GM23248 (cell line): Measurements from ENCODE around the gene TBC1D10A. TPM values are rescaled to one million over a fixed set of nuclear protein-coding genes. Genes with fewer than 3 reads are reported as not detected.

Experiments
- DNase-seq: peaks from one replicate; pipeline ENCODE4 v3.0.0-alpha.2; 2015
- H2AFZ ChIP-seq: fragments of 200-600 bp; sonication (generic); 2 replicates; pipeline ENCODE4 v1.6.1; 2016; ENCODE audit warnings: antibody characterized with exemption
- H3F3A ChIP-seq: fragments of 200-600 bp; sonication (generic); 2 replicates; pipeline ENCODE4 v1.6.1; 2016; ENCODE audit warnings: mild to moderate bottlenecking, antibody characterized with exemption, mixed run types; ENCODE audit not compliant: insufficient read depth
- H3K27ac ChIP-seq: fragments of 200-600 bp; sonication (generic); 2 replicates; pipeline ENCODE4 v1.5.1; 2016; ENCODE audit warnings: mild to moderate bottlenecking
- H3K27me3 ChIP-seq: fragments of 200-600 bp; sonication (generic); replicated peaks from 2 replicates; pipeline ENCODE4 v1.6.1; 2016; ENCODE audit warnings: mild to moderate bottlenecking; ENCODE audit not compliant: insufficient read depth
- H3K36me3 ChIP-seq: fragments of 200-600 bp; sonication (generic); 2 replicates; pipeline ENCODE4 v1.6.1; 2016; ENCODE audit warnings: low read depth, mild to moderate bottlenecking
- H3K4me1 ChIP-seq: fragments of 200-600 bp; sonication (generic); 2 replicates; pipeline ENCODE4 v1.6.1; 2016; ENCODE audit warnings: mild to moderate bottlenecking; ENCODE audit not compliant: insufficient read depth
- H3K4me2 ChIP-seq: fragments of 200-600 bp; sonication (generic); one replicate; pipeline ENCODE4 v1.6.1; 2016; ENCODE audit warnings: mild to moderate bottlenecking; ENCODE audit not compliant: unreplicated experiment
- H3K4me3 ChIP-seq: fragments of 200-600 bp; sonication (generic); 2 replicates; pipeline ENCODE4 v1.5.1; 2016; ENCODE audit warnings: mild to moderate bottlenecking
- H3K79me2 ChIP-seq: fragments of 200-600 bp; sonication (generic); 2 replicates; pipeline ENCODE4 v1.6.1; 2016; ENCODE audit warnings: mild to moderate bottlenecking; ENCODE audit not compliant: insufficient read depth
- H3K9ac ChIP-seq: fragments of 200-600 bp; sonication (generic); 2 replicates; pipeline ENCODE4 v1.6.1; 2016; ENCODE audit warnings: mild to moderate bottlenecking
- H3K9me2 ChIP-seq: fragments of 200-600 bp; sonication (generic); 2 replicates; pipeline ENCODE4 v1.6.1; 2016; ENCODE audit warnings: mixed run types, mild to moderate bottlenecking, moderate library complexity; ENCODE audit not compliant: insufficient read depth
- H3K9me3 ChIP-seq: fragments of 200-600 bp; sonication (generic); one replicate; pipeline ENCODE4 v1.6.1; 2017; ENCODE audit warnings: low read depth
- H4K20me1 ChIP-seq: fragments of 200-600 bp; sonication (generic); 2 replicates; pipeline ENCODE4 v1.6.0; 2016; ENCODE audit not compliant: insufficient read depth
- EZH2 ChIP-seq: fragments of 200-600 bp; sonication (generic); IDR thresholded peaks from 2 replicates; pipeline ENCODE4 v1.6.1; 2018; ENCODE audit warnings: antibody characterized with exemption, mild to moderate bottlenecking; ENCODE audit not compliant: insufficient read depth, poor library complexity, severe bottlenecking
- EZH2phosphoT487 ChIP-seq: fragments of 200-600 bp; sonication (generic); IDR thresholded peaks from 2 replicates; pipeline ENCODE4 v1.6.1; 2018; ENCODE audit warnings: antibody characterized with exemption, moderate library complexity, mild to moderate bottlenecking, low read depth; ENCODE audit not compliant: insufficient read depth
- WGBS, 2 experiments: methylation state at CpG; one replicate each; pipeline ENCODE4 v1.1.6; 2015 to 2017; ENCODE audit warnings: low lambda C conversion rate in 2 of 2, low coverage in 1 of 2; ENCODE audit errors: missing lambda C conversion rate in 2 of 2; 5-methylcytosine and 5-hydroxymethylcytosine counted together
- in situ Hi-C: fragments of 300-500 bp; cut with MboI; formaldehyde crosslinking; loops from 2 replicates; pipeline ENCODE4 v1.15.0; 2020
- polyA plus RNA-seq: library from polyadenylated mRNA; unstranded; fragments of >200 nt; fragmentation: Nextera tagmentation; extraction: Ambion mirVana; gene quantifications from 2 replicates; pipeline ENCODE4 v1.2.1, GENCODE V29; 2016
- total RNA-seq: library from RNA; depleted of rRNA; stranded (reverse); fragments of >200 nt; shearing (Covaris generic); gene quantifications from 2 replicates; pipeline ENCODE4 v1.2.3, GENCODE V29; 2014

TBC1D10A gene
- total and polyA plus RNA-seq, 2 experiments from 2014 or later = 16.9 to 21.9 TPM

DNA sequence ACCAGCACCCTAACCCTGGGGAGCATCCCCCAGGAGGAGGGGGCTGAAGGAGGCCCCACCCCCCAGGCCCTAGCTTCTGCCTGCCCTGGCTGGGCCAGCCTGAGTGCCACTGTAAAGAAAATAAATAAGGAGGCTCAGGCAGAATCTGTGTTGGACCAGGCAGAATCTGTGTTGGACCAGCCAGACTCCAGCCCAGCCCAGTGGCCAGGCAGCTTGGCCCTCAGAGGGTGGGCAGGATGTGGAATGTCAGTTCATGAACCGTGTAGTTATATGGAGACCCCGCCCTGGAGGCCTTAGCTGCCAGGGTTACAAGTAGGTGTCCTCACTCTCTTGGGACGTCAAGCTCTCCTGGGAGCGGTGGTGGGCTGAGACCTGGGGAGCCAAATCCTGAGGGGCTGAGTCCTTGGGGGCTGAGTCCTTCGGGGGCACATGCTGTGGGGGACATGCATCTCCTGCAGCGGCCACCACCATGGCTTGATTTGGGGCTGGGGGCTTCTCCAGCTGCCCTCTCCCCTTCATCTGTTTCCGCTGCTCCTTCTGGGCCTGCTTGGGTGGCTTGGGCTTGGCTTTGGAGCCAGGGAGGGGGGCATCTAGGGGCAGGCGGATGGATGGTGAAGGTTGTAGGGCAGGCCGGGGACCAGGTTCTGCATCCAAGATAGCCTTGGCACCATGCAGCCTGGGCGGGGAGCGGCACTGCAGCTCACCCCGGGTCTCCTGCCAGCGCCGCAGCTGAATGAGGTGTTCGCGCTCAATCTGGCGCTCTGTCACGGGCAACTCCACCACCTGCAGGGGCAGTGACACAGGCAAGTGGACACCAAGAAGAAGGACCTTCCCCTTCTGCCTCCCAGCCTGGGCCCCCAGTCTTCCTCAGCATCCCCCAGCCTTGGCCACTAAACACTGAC lies 34.4 kb downstream of the TBC1D10A start:
- no peaks in the 10 kb centered on the region for H4K20me1 ChIP-seq
- no peaks in the 10 kb centered on the region for H3K27me3 ChIP-seq
- H3K36me3 ChIP-seq = peaks cover 4% of the 10 kb centered on the region; the same call in 1 of the 2 replicates
- no peak for TF ChIP-seq EZH2phosphoT487
- 95 to 97% methylated on average over 14 to 17 of the region's 18 CpGs for WGBS, 2 experiments
- H3F3A ChIP-seq = peaks cover 17% of the 10 kb centered on the region
- H3K4me1 ChIP-seq = peaks cover 20% of the 10 kb centered on the region
- no peak overlapping the region for H3K27ac ChIP-seq
- H3K9me2 ChIP-seq = no peaks in the 10 kb centered on the region
- no peaks in the 10 kb centered on the region for H3K9me3 ChIP-seq
- H3K4me2 ChIP-seq = no peak overlapping the region
- no peak overlapping the region for H3K4me3 ChIP-seq
- DNase-seq = no peak
- H2AFZ ChIP-seq = no peak overlapping the region
- no peaks in the 10 kb centered on the region; the same call in 1 of the 2 replicates for H3K79me2 ChIP-seq
- H3K9ac ChIP-seq = no peak overlapping the region
- in situ Hi-C loops = no loop called here

DNA sequence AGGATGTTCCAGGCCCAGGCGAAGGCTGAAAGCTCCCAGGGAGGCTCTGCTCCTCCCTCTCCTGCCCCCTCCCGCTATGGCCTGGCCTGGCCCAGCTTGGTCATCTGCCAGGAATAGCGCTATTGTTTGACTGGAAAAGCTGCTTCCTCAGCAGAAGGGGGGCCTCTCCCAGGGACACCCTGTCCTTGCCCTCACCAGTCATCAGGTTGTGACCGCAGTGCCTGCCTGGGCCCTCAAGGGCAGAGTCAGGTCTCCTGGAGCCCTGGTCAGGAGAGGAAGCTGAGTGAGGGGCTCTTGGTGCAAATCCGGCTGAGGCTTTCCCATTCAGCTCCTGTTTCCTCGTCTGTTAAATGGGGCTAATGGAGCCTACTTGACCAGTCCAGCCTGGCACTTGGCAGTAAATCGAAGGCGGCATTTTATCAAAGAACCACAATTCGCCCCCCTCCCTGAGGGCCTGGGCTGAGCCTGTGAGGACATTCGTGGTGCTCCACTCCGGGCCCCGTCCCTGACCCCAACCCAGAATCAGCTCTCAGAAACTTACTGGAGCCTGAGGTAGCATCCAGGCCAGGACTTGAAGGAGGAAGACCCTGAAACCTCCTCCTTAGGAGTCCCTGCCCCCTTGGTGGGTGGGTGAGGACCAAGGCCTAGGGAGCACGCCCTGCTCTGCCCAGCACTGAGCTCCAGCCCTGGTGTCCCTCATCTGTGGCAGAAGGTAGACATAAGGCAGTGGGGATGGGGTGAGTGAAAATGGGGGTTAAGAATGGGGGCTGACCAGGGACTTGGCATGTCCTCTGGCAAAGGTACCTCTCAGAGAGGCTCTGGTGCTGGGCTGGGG lies 35.5 kb downstream of the TBC1D10A start:
- H3K27me3 ChIP-seq = no peaks in the 10 kb centered on the region
- no peak overlapping the region for H2AFZ ChIP-seq
- DNase-seq = peak; percentile 52
- in situ Hi-C loops = no loop called here
- no peaks in the 10 kb centered on the region for H3K9me2 ChIP-seq
- TF ChIP-seq EZH2phosphoT487 (no peak), EZH2 (no peak)
- H4K20me1 ChIP-seq = no peaks in the 10 kb centered on the region
- no peak overlapping the region for H3K4me3 ChIP-seq
- H3F3A ChIP-seq = peaks cover 17% of the 10 kb centered on the region
- H3K36me3 ChIP-seq = peaks cover 1% of the 10 kb centered on the region; the same call in 1 of the 2 replicates
- no peak overlapping the region for H3K27ac ChIP-seq
- H3K9me3 ChIP-seq = no peaks in the 10 kb centered on the region
- 68 to 71% methylated on average over 12 to 13 of the region's 13 CpGs for WGBS, 2 experiments
- H3K9ac ChIP-seq = no peak overlapping the region
- no peaks in the 10 kb centered on the region; the same call in 1 of the 2 replicates for H3K79me2 ChIP-seq
- peaks cover 20% of the 10 kb centered on the region for H3K4me1 ChIP-seq
- H3K4me2 ChIP-seq = no peak overlapping the region

DNA sequence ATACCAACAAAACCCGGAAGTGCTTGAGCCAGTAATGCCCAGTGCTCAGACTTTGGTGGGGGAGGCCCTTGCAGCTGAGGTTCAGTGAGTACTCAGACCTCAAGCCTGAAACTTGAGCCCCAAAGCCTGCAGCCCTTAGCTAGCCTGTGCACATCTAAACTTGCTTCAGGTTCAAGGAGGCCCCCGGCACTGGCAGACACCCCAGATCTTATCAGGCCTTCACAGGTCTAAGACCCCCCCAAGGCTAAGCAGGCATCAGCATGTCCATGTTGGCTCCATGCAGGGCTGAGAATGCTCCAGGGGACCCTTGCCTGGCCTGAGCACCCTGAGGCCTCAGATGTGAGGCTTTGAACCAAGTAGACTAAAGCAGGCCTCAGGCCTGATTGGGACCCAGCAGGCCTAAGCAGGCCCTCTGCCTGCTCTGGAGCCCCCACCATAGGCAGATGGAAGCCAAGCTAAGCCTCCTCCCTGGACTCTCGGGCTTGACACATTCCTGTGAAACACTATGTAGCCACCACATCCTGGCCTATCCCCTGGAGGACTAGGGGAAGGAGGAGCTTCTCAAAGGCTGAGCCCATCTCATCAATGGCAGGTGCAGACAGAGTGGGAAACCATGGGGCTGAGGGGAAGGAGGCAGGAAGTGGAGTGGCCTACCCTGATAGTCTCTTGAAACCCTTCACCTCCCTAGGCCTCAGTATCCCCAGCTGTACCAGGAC lies 36.2 kb downstream of the TBC1D10A start:
- no peaks in the 10 kb centered on the region for H3K27me3 ChIP-seq
- H3K4me2 ChIP-seq = no peak overlapping the region
- H3K4me3 ChIP-seq = no peak overlapping the region
- no peaks in the 10 kb centered on the region for H4K20me1 ChIP-seq
- peak; percentile 59 for DNase-seq
- peaks cover 20% of the 10 kb centered on the region for H3K4me1 ChIP-seq
- 19 to 29% methylated on average over 3 of the region's 3 CpGs for WGBS, 2 experiments
- no peak for TF ChIP-seq EZH2phosphoT487
- TF ChIP-seq EZH2 = no peak
- no peak overlapping the region for H2AFZ ChIP-seq
- H3K27ac ChIP-seq = peak overlapping the region; percentile 14; the same call in 1 of the 2 replicates
- peaks cover 17% of the 10 kb centered on the region for H3F3A ChIP-seq
- in situ Hi-C loops = no loop called here
- H3K9ac ChIP-seq = peak overlapping the region; percentile 35; the same call in 1 of the 2 replicates
- no peaks in the 10 kb centered on the region; the same call in 1 of the 2 replicates for H3K36me3 ChIP-seq
- H3K9me2 ChIP-seq = no peaks in the 10 kb centered on the region
- H3K79me2 ChIP-seq = no peaks in the 10 kb centered on the region
- no peaks in the 10 kb centered on the region for H3K9me3 ChIP-seq

DNA sequence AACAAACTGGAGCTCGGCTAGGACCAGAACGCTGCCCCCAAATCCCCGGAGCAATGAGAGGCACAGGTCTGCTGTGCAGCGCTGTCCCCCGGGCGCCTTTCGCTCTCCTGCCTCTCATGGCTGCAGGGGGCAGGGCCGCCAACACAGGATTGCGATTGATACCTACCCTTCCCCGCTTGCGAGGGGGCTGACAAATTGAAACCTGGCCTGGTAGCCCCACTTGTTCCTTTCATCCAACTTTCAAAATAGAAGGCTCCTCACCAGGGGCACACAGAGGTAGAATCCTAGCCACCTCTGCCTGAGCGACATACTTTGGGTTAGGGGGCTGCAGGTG lies 36.8 kb downstream of the TBC1D10A start:
- in situ Hi-C loops = loop anchor here (10.0 kb wide), 1 partner anchor 95 kb away; the partner anchor contains the start of gene RNF215
- no peak for TF ChIP-seq EZH2phosphoT487
- TF ChIP-seq EZH2 = no peak
- peak overlapping the region; percentile 82 for H3K4me3 ChIP-seq
- no peaks in the 10 kb centered on the region; the same call in 1 of the 2 replicates for H3K36me3 ChIP-seq
- peaks cover 17% of the 10 kb centered on the region for H3F3A ChIP-seq
- H3K79me2 ChIP-seq = no peaks in the 10 kb centered on the region
- H4K20me1 ChIP-seq = no peaks in the 10 kb centered on the region
- DNase-seq = no peak
- peak overlapping the region; percentile 35 for H3K9ac ChIP-seq
- H3K9me3 ChIP-seq = no peaks in the 10 kb centered on the region
- H3K27ac ChIP-seq = peak overlapping the region; percentile 14; the same call in 1 of the 2 replicates
- peak overlapping the region; percentile 75 for H3K4me2 ChIP-seq
- 20 to 21% methylated on average over 12 of the region's 12 CpGs for WGBS, 2 experiments
- H2AFZ ChIP-seq = no peak overlapping the region
- H3K4me1 ChIP-seq = peaks cover 20% of the 10 kb centered on the region
- H3K27me3 ChIP-seq = no peaks in the 10 kb centered on the region
- H3K9me2 ChIP-seq = no peaks in the 10 kb centered on the region
